Right cardiac atrium (tissue), 5 donors: Measurements from ENCODE around the gene C1QBP. TPM values are rescaled to one million over a fixed set of nuclear protein-coding genes. Genes with fewer than 3 reads are reported as not detected.
A peak's percentile ranks its signal among the peaks of the same experiment; 100 is the strongest.
"Not testable (repeated sequence)": the region's sequence is repeated elsewhere in the genome, so short reads cannot be mapped to it uniquely, and the experiment has no call there.

Experiments used
- ATAC-seq, 2 donors: fragments of 200-7000 bp; cut with Tn5 transposase; one replicate each; pipeline versions ENCODE4 v1.8.0 to v1.9.1; 2020; ENCODE audit warnings: moderate library complexity in 2 of 2, mild to moderate bottlenecking in 1 of 2
- DNase-seq, 3 donors: peaks; one replicate each; pipeline ENCODE4 v3.0.0-alpha.2; 2020
- H3K27ac ChIP-seq: one replicate; pipeline ENCODE4 v1.5.1; 2013; ENCODE audit warnings: mild to moderate bottlenecking, low read length, control low read depth, moderate library complexity
- H3K27me3 ChIP-seq: one replicate; pipeline ENCODE4 v1.6.1; 2013; ENCODE audit not compliant: control insufficient read depth, insufficient read depth
- H3K4me1 ChIP-seq: one replicate; pipeline ENCODE4 v1.6.1; 2013; ENCODE audit warnings: low read length; ENCODE audit not compliant: control insufficient read depth, insufficient read depth
- H3K4me3 ChIP-seq: one replicate; pipeline ENCODE4 v1.5.1; 2013; ENCODE audit warnings: low read length, control low read depth
- H3K9me3 ChIP-seq: one replicate; pipeline ENCODE4 v1.6.1; 2013; ENCODE audit warnings: low read length; ENCODE audit not compliant: control insufficient read depth
- WGBS: extraction: QIAGEN DNeasy Blood & Tissue Kit; methylation state at CpG from one replicate; pipeline ENCODE4 v1.1.7; 2013; 5-methylcytosine and 5-hydroxymethylcytosine counted together
- intact Hi-C, 4 donors: fragments of 100-400 bp; cut with DNase I; formaldehyde crosslinking; loops; one replicate each; pipeline versions ENCODE4 v1.11.0 to v1.14.0; 2022 to 2023
- polyA plus RNA-seq: library from polyadenylated mRNA; stranded (reverse); fragments of 200-250 nt; gene quantifications from one replicate; pipeline ENCODE4 v1.2.3, GENCODE V29; 2013
- total RNA-seq, 4 donors: library from RNA; stranded (reverse); fragmentation: NEBNext Ultra II Directional; extraction: Animal tissue kit (Norgen Biotek cat#: 25700); gene quantifications; one replicate each; pipeline ENCODE4 v1.2.1, GENCODE V29; 2021
- donor health status: healthy with polysubstance abuse.
- donor health status: DM: no; HTN: yes; CAD: no.
- donor health status: DM: no; HTN: no; CAD: no.
- donor health status: DM: no; HTN: yes; CAD: no; lungs with severe emphysema.
- donor health status: DM: yes; HTN: yes; CAD: no.

Gene C1QBP
- total and polyA plus RNA-seq, 5 donors, result 86.7 to 143 (median 96.7) TPM

- intact Hi-C loops, result loop anchor here in 1 of 4 donors (10.0 kb wide), 1 partner anchor 177 kb away; no protein-coding TSS in a partner anchor
- DNase-seq (no peak), ATAC-seq (no peak)
- WGBS, result 77% methylated on average over 3 of the region's 3 CpGs
- Histone ChIP-seq H3K4me3 (no peak overlapping the region), H3K27me3 (no peaks in the 10 kb centered on the region), H3K4me1 (no peaks in the 10 kb centered on the region), H3K27ac (no peak overlapping the region), H3K9me3 (no peaks in the 10 kb centered on the region)
These were observed 6.9 kb downstream of the C1QBP start for GRCh38 chr17:5431949-5432556.

GRCh38 chr17:5431234-5431633, 7.7 kb downstream of the C1QBP start:
- not testable (repeated sequence) for H3K27ac ChIP-seq, H3K4me1 ChIP-seq, DNase-seq, ATAC-seq, H3K9me3 ChIP-seq, H3K27me3 ChIP-seq, H3K4me3 ChIP-seq
- intact Hi-C loops, result loop anchor here in 1 of 4 donors (10.0 kb wide), 1 partner anchor 176 kb away; no protein-coding TSS in a partner anchor
- WGBS, result 72% methylated on average over 5 of the region's 5 CpGs

- intact Hi-C loops, result loop anchor here in 1 of 4 donors (10.0 kb wide), 1 partner anchor 176 kb away; no protein-coding TSS in a partner anchor
- H3K27ac ChIP-seq, result no peak overlapping the region
- 96% methylated on average over 3 of the region's 3 CpGs for WGBS
- DNase-seq (no peak), ATAC-seq (no peak)
- no peaks in the 10 kb centered on the region for H3K27me3 ChIP-seq
- H3K9me3 ChIP-seq, result no peaks in the 10 kb centered on the region
- no peaks in the 10 kb centered on the region for H3K4me1 ChIP-seq
- no peak overlapping the region for H3K4me3 ChIP-seq
These were observed 8.4 kb downstream of the C1QBP start for GRCh38 chr17:5430413-5430999.

- Histone ChIP-seq H3K27me3 (no peaks in the 10 kb centered on the region), H3K4me3 (no peak overlapping the region), H3K9me3 (no peaks in the 10 kb centered on the region), H3K27ac (no peak overlapping the region), H3K4me1 (no peaks in the 10 kb centered on the region)
- DNase-seq, result no peak
- WGBS, result 92% methylated on average over 3 of the region's 3 CpGs
- intact Hi-C loops, result no loop called here
- no peak for ATAC-seq
These were observed 9.6 kb downstream of the C1QBP start for GRCh38 chr17:5429191-5429887.

- Histone ChIP-seq H3K9me3 (no peaks in the 10 kb centered on the region), H3K27ac (no peak overlapping the region), H3K4me1 (peaks cover 2% of the 10 kb centered on the region), H3K4me3 (no peak overlapping the region), H3K27me3 (no peaks in the 10 kb centered on the region)
- intact Hi-C loops, result no loop called here
- ATAC-seq (no peak), DNase-seq (no peak)
- WGBS, result 73% methylated on average over 3 of the region's 3 CpGs
These were observed 13.1 kb downstream of the C1QBP start for GRCh38 chr17:5425826-5426225.

GRCh38 chr17:5424909-5425308, 14.0 kb downstream of the C1QBP start:
- Histone ChIP-seq H3K27me3 (no peaks in the 10 kb centered on the region), H3K4me1 (peaks cover 2% of the 10 kb centered on the region), H3K4me3 (no peak overlapping the region), H3K9me3 (no peaks in the 10 kb centered on the region), H3K27ac (no peak overlapping the region)
- 83% methylated on average over 1 of the region's 1 CpG for WGBS
- ATAC-seq, result no peak
- DNase-seq, result no peak
- intact Hi-C loops, result no loop called here

- ATAC-seq (no peak), DNase-seq (no peak)
- Histone ChIP-seq H3K27me3 (no peaks in the 10 kb centered on the region), H3K4me3 (no peak overlapping the region), H3K27ac (no peak overlapping the region), H3K9me3 (no peaks in the 10 kb centered on the region), H3K4me1 (peaks cover 2% of the 10 kb centered on the region)
- WGBS, result 95% methylated on average over 2 of the region's 2 CpGs
- intact Hi-C loops, result no loop called here
These were observed 16.4 kb downstream of the C1QBP start for GRCh38 chr17:5422505-5422904.

GRCh38 chr17:5419959-5420653, 18.8 kb downstream of the C1QBP start, which contains the start of gene RPAIN:
Gene RPAIN (plus strand): TSS chr17:5420182. CDS start chr17:5420211, 29 bp downstream.
- H3K9me3 ChIP-seq, result no peaks in the 10 kb centered on the region
- intact Hi-C loops, result no loop called here
- peak within 1 kb of the TSS; percentile 86 for H3K27ac ChIP-seq
- DNase-seq (peak; percentile 88 to 96 (median 94)), ATAC-seq (peak; percentile 93 to 94)
- peak within 1 kb of the TSS; percentile 72 for H3K4me3 ChIP-seq
- peaks cover 2% of the 10 kb centered on the region for H3K4me1 ChIP-seq
- no peaks in the 10 kb centered on the region for H3K27me3 ChIP-seq
- under 1% methylated on average over 41 of the region's 41 CpGs for WGBS

GRCh38 chr17:5419356-5419958, 19.5 kb downstream of the C1QBP start, which contains the start of gene NUP88:
Gene NUP88 (minus strand): TSS chr17:5419662. CDS start chr17:5419650, 12 bp downstream.
- WGBS, result under 1% methylated on average over 49 of the region's 49 CpGs
- H3K27ac ChIP-seq, result peak within 1 kb of the TSS; percentile 86
- no peaks in the 10 kb centered on the region for H3K27me3 ChIP-seq
- H3K4me3 ChIP-seq, result peak within 1 kb of the TSS; percentile 72
- peak; percentile 99 to 100 for ATAC-seq
- H3K4me1 ChIP-seq, result peaks cover 2% of the 10 kb centered on the region
- intact Hi-C loops, result no loop called here
- no peaks in the 10 kb centered on the region for H3K9me3 ChIP-seq
- peak; percentile 97 to 99 (median 98) for DNase-seq

- peak overlapping the region; percentile 86 for H3K27ac ChIP-seq
- no peaks in the 10 kb centered on the region for H3K27me3 ChIP-seq
- peak; percentile 1 for ATAC-seq
- peak in 1 of 3 donors; percentile 25 for DNase-seq
- no peaks in the 10 kb centered on the region for H3K9me3 ChIP-seq
- H3K4me1 ChIP-seq, result peaks cover 2% of the 10 kb centered on the region
- H3K4me3 ChIP-seq, result peak overlapping the region; percentile 72
- WGBS, result under 1% methylated on average over 26 of the region's 26 CpGs
- intact Hi-C loops, result no loop called here
These were observed 20.0 kb downstream of the C1QBP start for GRCh38 chr17:5418858-5419355.
